OCI-LY7 (cell line): Measurements from ENCODE around the gene NWD2.

Experiments used
- CTCF ChIP-seq: fragments of 200-600 bp; sonication (generic); conservative IDR thresholded peaks from 2 replicates; pipeline ENCODE4 v1.5.1; 2014; ENCODE audit warnings: mild to moderate bottlenecking, antibody characterized with exemption, low read length, moderate library complexity, mixed read lengths
- EZH2phosphoT487 ChIP-seq: fragments of 200-600 bp; sonication (generic); IDR thresholded peaks from 2 replicates; pipeline ENCODE4 v1.6.1; 2018; ENCODE audit warnings: low read depth, borderline replicate concordance, mild to moderate bottlenecking, mixed run types, antibody characterized with exemption, low read length, moderate library complexity, mixed read lengths

GRCh38 chr4:37388681-37389365 is 144.3 kb downstream of the NWD2 start:
- no peak for TF ChIP-seq CTCF
- no peak for TF ChIP-seq EZH2phosphoT487
